NCI-H1694 (cell line): ENCODE measurements around the gene CYP4F3.
A peak's percentile ranks its signal among the peaks of the same experiment; 100 is the strongest.
"Not testable (repeated sequence)": the region's sequence is repeated elsewhere in the genome, so short reads cannot be mapped to it uniquely, and the experiment has no call there.

Source experiments
- DNase-seq: peaks from one replicate; lab custom pipeline; 2025; lab: John Stamatoyannopoulos, UW

The CYP4F3 gene

GRCh38 chr19:15629003-15629880 is 11.5 kb upstream of the CYP4F3 start:
- DNase-seq, result peak; percentile 10

DNA sequence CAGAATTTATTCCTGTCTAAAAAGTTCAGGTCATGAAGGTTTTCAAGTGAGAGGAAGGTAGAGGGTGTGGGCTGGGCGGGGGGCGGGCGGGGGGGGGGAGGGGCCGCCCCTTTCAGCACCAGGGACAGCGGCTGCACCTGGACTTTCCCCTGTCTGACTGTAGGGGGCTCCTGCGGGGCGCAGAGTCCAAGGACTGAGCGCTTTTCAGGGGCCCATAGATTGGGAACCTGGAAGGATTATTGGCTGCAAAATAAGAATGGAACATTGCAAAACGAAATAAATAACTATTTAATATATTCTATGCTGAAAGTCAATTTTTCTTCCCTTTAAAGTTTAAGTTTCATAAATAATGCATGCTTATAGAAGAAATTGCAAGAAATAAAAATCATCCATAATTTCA is 8.9 kb upstream of the CYP4F3 start:
- DNase-seq, result no peak

DNA sequence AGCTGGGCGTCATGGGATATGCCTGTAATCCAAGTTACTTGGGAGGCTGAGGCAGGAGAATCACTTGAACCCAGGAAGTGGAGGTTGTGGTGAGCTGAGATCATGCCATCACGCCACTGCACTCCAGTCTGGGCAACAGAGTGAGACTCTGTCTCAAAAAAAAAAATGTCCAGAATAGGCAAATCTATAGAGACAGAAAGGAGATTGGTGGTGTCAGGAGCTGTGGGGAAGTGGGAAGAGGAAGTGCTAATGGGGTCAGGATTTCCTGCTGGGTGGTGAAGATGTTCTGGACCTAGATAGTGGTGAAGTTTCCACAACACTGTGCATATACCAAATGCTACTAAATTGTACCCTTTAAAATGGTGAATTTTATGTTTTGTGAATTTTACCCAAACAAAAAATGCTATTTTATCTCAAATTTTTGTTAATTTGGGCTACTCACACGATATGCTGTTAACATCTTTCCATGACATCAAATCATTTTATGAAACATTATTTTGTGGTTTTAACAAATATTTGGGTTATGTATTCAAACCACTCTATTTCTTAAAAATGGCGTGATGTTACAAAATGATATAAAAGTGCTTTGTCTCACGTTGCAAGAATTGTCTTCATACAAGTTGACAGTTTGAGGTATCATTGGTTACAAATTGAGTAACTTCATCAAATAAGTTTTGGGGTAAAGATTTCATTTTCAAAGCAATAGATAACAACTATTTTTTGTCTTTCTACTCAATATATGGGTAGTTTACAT is 7.4 kb upstream of the CYP4F3 start:
- DNase-seq, result no peak

DNA sequence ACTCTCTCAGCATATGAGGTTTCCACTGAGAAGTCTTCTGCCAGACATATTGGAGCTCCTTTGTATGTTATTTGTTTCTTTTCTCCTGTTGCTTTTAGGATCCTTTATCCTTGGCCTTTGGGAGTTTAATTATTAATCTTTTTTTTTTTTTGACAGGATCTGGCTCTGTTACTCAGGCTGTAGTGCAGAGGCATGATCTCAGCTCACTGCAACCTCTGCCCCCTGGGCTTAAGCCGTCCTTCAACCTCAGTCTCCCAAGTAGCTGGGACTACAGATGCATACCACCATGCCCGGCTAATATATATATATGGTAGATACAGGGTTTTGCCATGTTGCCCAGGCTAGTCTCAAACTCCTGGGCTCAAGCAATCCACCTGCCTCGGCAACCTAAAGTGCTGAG is 6.6 kb upstream of the CYP4F3 start:
- no peak for DNase-seq

- DNase-seq, result no peak
Measured at GRCh38 chr19:15635016-15635805, 5.5 kb upstream of the CYP4F3 start.

DNA sequence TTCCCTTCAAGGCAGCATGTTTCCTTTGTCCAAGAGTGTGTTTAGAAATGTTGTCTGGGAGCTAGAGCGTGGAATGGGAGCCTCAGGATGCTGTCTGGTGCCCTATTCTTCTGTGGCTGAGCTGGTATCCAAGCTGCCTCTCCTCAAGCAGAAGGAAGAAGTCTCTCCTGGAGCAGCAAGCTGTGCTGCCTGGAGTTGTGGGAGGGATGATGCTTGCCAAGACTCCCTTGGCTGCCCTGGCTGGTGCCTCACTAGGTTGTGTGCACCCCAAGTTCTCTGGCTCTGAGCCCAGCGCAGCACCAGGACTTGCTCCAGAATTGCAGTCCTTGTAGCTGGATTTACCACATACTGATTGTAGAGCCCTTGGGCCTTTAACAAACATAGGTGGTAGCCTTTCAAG is 4.7 kb upstream of the CYP4F3 start:
- DNase-seq, result no peak

DNA sequence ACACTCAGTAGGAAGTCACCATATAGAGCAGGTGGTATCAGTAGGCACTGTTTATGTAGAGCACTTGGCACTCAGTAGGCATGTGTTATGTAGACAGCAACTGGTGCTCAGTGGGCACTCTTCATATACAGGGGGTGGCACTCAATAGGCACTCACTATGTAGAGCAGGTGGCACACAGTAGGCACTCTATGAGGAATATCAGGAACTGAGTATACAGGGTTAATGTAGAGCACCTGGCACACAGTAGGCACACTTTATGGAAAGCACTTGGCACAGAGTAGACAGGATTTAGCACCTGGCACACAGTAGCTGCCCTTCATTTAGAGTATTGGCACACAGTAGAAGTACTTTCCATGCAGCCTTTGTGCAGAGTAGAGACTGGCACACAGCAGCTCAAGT is 1.1 kb upstream of the CYP4F3 start:
- no peak for DNase-seq

- DNase-seq, result no peak
Measured at GRCh38 chr19:15640904-15641597, 354 bp downstream of the CYP4F3 start.

DNA sequence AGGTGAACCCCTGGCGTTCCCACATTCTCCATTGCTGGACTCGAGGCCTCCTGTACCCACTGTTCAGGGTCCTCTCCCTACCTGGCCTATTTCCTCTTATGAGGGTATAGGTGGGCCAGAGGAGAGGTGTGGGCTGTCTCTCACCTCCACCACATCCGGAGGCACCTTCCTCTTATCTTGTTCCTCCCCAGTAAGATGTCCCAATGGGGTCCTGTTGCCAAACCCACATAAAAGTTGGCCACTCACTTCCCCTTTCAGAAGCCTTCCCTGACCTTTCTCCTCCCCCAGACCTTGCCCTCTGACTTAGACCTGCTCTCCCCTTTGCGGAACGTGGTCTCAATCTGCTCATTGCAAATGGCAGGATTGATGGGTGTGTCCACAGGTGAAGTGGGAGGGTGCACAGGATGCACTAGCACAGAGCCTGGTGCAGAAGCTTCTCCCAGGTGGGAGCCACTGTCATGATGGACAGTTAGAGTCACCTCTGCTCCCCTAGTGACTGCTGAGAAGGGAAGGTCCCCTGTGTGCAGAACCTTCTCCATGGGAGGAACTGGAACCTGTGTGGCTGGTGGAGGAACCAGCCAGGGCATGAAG is 1.3 kb downstream of the CYP4F3 start:
- no peak for DNase-seq

DNA sequence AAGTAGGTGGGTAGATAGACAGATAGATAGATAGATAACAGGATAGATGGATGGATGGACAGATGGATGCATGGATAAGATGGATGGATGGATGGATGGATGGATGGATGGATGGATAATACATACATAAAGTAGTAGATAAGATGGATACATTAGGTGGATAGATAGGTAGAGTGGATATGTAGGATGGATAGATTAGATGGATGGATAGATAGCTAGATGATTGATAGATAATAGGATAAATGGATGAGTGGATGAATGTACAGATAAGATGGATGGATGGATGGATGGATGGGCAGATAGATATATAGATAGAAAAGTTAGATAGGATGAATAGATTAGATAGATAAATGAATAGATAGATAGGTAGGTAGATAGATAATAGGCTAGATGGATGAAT is 2.1 kb downstream of the CYP4F3 start:
- no peak for DNase-seq

- DNase-seq, result no peak
Measured at GRCh38 chr19:15643387-15643786, 2.7 kb downstream of the CYP4F3 start.

DNA sequence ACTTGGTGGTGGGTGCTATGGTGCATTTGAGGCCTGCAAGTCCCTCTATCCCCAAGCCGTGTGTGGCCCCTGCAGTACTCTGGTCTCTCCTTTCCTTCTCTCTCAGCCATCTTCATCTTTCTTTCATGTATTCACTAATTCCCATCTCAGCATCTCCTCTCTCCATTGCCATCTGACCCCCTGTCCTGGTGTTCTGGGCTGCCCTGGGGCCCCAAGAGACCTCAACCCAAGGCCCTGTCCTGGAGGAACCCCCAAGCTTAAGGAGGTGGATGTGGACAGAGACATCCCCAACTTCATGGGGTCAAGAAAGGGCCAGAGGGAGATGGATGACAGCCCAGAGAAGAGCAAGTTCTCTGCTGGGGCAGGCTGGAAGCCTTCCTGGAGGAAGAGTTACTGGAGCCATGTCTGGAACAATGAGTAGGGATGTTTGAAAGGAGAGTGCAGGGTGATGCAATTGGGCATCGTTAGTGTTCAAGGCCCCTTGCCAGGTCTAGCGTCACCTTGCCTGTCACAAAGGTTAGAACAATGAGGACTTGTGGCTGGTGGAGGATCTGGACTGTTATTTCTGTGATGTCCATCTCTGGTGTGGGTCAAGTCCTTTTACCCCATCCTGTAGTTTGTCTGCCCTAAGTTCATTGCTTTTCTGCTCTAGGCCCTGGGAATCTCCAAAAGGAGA is 3.5 kb downstream of the CYP4F3 start:
- DNase-seq, result no peak

- no peak for DNase-seq
Measured at GRCh38 chr19:15644816-15645215, 4.1 kb downstream of the CYP4F3 start.

DNA sequence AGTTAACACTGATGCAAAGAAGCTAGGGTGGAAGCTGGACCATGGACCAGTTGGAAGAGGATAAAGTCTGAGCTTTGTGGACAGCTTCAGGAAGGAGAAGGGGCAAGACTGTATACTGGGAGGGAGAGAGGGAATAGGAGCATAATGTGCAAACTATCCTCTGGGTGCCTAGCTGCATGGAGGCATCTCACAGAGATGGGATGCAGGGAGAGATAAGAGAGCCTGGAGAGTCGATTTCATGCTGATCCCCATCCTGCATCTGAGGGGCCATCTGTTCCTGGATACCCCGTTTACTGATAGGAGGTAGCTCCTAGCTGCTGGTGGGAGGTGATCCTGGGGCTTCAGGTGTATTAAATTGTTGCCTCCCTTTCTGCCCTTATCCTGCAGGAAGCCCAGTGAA is 8.8 kb downstream of the CYP4F3 start:
- DNase-seq, result no peak

GRCh38 chr19:15650123-15650522 is 9.4 kb downstream of the CYP4F3 start:
- DNase-seq, result not testable (repeated sequence)

DNA sequence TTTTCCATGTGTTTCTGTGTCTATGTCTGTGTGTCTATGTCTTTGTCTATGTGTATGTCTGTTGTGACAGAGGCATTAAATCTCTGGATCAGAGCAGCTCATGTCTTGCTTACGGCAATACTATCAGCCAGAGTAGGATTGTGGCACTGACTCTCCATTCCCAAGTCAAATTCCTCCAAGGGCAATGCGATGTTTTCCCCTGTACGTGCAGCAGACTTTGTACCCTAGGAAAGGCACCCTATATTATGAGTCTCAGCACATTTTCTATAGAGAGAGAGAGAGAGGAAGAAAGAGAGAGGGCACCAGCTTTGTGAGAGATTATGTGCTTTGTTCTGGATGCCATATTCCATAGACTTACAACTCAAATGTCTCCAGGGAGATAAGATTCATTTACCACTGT is 11.1 kb downstream of the CYP4F3 start:
- DNase-seq, result no peak

GRCh38 chr19:15652559-15653278 is 12.0 kb downstream of the CYP4F3 start:
- DNase-seq, result no peak

DNA sequence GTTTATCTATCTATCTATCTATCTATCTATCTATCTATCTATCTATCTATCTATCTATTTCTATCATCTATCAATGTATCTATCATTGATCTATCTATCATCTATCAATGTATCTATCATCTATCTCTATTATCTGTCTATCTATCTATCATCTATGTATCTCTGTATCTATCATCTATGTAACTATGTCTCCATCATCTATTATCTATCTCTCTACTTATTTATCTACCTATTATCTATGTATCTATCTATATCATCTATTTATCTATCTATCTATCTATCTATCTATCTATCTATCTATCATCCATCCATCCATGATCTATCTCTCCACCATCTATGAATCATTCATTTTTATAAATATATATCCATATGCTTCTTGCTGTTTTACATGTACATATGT is 15.8 kb downstream of the CYP4F3 start:
- no peak for DNase-seq

DNA sequence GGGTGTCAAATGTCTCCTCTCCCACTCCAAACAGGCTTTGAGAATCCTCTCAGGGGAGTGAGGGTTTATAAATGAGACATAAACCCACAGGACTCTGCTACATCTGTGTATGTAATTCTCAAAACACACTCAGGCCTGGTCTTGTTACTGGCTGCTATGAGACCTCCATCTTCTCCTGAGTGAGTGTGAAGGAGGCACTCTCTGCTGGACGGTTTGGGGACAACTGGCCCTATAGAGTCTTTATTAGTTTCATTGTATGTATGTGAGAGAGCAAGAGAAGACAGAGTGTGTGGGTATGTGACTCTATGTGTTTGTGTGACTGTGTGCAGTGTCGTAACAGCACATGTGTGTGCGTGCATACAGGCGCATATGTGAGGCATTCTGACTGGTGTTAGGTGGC is 22.6 kb downstream of the CYP4F3 start:
- DNase-seq, result no peak

DNA sequence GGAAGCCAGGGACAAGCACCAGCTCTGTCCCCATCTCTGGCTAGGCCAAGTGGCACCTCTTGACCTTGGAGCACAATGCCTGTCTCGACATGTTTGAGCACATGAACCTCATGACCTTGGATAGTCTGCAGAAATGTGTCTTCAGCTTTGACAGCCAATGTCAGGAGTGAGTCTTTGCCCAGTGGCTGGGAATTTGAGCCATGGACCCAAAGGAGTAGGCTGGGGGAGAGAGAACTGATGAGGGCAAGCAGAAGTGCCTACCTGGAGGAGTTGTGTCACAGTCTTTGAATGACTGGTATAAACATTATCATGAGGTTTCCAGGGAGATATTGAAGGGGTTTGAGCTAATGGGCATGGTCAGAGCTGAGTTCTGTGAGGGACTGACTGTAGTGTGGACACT is 25.5 kb downstream of the CYP4F3 start:
- no peak for DNase-seq
